ENCODE data around the gene SIRPA. TPM values are rescaled to one million over a fixed set of nuclear protein-coding genes. Genes with fewer than 3 reads are reported as not detected.

The SIRPA gene
- total RNA-seq, 2 donors from 2014 or later = 20.3 to 31.0 TPM

DNA sequence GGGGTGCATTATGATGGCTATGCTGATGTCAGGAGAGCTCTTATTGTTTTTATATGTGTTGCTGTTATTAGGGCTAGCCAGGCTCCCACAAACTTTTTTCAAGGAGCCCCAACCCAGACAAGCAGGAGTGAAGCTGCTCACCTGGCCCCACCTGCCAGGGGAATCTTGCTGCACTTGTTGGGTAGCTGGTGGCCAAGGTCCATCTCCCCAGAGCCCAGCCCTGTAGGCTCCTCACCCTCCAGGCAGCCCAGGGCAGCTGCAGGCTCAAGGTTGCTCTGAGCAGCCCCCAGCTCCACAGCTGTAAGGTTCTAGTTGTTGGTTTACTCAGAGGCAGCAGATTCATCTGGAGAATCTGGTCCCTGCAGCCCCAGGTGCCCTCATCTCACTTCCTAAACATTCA is 46.8 kb upstream of the SIRPA start:
- H3K27ac ChIP-seq = no peak overlapping the region
- no peak overlapping the region for H3K4me3 ChIP-seq
- DNase-seq (ENCODE audit: low spot score) = no peak
- H3K27me3 ChIP-seq (replicated peaks; ENCODE audit: insufficient read depth) = no peaks in the 10 kb centered on the region
- intact Hi-C loops (cut with DNase I) = no loop called here
- H3K4me1 ChIP-seq (replicated peaks) = no peaks in the 10 kb centered on the region
- TF ChIP-seq POLR2AphosphoS5 (IDR thresholded peaks at IDR 0.05) = no peak
- no peak for TF ChIP-seq POLR2A (IDR thresholded peaks at IDR 0.05)
- TF ChIP-seq, protein P1, sequence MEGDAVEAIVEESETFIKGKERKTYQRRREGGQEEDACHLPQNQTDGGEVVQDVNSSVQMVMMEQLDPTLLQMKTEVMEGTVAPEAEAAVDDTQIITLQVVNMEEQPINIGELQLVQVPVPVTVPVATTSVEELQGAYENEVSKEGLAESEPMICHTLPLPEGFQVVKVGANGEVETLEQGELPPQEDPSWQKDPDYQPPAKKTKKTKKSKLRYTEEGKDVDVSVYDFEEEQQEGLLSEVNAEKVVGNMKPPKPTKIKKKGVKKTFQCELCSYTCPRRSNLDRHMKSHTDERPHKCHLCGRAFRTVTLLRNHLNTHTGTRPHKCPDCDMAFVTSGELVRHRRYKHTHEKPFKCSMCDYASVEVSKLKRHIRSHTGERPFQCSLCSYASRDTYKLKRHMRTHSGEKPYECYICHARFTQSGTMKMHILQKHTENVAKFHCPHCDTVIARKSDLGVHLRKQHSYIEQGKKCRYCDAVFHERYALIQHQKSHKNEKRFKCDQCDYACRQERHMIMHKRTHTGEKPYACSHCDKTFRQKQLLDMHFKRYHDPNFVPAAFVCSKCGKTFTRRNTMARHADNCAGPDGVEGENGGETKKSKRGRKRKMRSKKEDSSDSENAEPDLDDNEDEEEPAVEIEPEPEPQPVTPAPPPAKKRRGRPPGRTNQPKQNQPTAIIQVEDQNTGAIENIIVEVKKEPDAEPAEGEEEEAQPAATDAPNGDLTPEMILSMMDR (IDR thresholded peaks at IDR 0.05) = no peak
- no peaks in the 10 kb centered on the region for H3K9me3 ChIP-seq
- no peaks in the 10 kb centered on the region for H3K36me3 ChIP-seq

DNA sequence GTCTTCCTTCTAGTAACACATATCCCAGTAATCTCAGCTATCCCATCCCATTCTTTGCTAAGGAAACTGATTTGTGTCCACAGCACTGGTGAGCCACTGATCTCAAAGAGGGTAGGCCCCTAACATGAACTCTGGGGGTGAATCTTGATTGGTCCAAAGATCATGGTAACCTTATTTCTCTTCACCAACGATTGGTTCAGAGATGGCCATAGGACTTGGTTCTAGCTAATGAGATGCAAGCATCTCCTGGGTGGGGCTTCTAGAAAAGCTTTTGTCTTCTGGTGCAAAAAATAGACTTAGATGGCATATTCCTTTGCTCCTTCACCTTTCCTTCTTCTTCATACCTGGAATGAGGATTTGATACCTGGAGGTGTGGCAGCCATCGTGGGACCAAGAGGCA is 43.8 kb upstream of the SIRPA start:
- Histone ChIP-seq H3K27me3 (replicated peaks; ENCODE audit: insufficient read depth) (no peaks in the 10 kb centered on the region), H3K36me3 (no peaks in the 10 kb centered on the region), H3K9me3 (no peaks in the 10 kb centered on the region), H3K4me3 (no peak overlapping the region), H3K27ac (no peak overlapping the region), H3K4me1 (replicated peaks) (no peaks in the 10 kb centered on the region)
- DNase-seq (ENCODE audit: low spot score) = no peak
- intact Hi-C loops (cut with DNase I) = no loop called here
- TF ChIP-seq POLR2A (IDR thresholded peaks at IDR 0.05) (no peak), POLR2AphosphoS5 (IDR thresholded peaks at IDR 0.05) (no peak)
- TF ChIP-seq, protein P1 (IDR thresholded peaks at IDR 0.05) = no peak
- WGBS = 91% methylated on average over 2 of the region's 2 CpGs

DNA sequence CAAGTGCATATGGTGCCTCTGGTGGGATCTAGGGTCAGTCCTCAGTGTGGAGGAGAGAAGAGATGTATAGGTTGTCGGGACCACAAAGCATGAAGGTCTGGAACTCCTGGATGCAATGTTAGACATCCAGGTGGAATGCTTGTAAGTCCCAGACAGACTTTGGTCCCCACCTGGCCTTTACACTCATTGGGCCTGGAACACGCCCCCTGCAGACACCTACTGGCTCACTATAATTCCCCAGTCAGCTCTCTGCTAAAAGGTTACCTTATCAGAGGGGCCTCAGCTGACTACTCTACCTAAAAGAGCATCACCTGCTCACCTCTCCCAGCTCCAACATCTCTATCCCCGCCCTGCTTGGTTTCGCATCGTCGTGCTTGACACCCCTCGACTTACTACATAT is 41.7 kb upstream of the SIRPA start:
- TF ChIP-seq, protein P1 (IDR thresholded peaks at IDR 0.05) = no peak
- TF ChIP-seq POLR2AphosphoS5 (IDR thresholded peaks at IDR 0.05) (no peak), POLR2A (IDR thresholded peaks at IDR 0.05) (no peak)
- Histone ChIP-seq H3K27ac (no peak overlapping the region), H3K9me3 (no peaks in the 10 kb centered on the region), H3K4me1 (replicated peaks) (no peaks in the 10 kb centered on the region), H3K4me3 (no peak overlapping the region), H3K27me3 (replicated peaks; ENCODE audit: insufficient read depth) (no peaks in the 10 kb centered on the region), H3K36me3 (no peaks in the 10 kb centered on the region)
- 87% methylated on average over 7 of the region's 7 CpGs for WGBS
- intact Hi-C loops (cut with DNase I) = no loop called here
- no peak for DNase-seq (ENCODE audit: low spot score)

GRCh38 chr20:1854246-1854645 is 41.0 kb upstream of the SIRPA start:
- DNase-seq (ENCODE audit: low spot score) = no peak
- no peak overlapping the region for H3K27ac ChIP-seq
- H3K27me3 ChIP-seq (replicated peaks; ENCODE audit: insufficient read depth) = no peaks in the 10 kb centered on the region
- no peaks in the 10 kb centered on the region for H3K36me3 ChIP-seq
- TF ChIP-seq, protein P1 (IDR thresholded peaks at IDR 0.05) = no peak
- TF ChIP-seq POLR2AphosphoS5 (IDR thresholded peaks at IDR 0.05) (no peak), POLR2A (IDR thresholded peaks at IDR 0.05) (no peak)
- no peaks in the 10 kb centered on the region for H3K9me3 ChIP-seq
- WGBS = 77% methylated on average over 5 of the region's 5 CpGs
- no peaks in the 10 kb centered on the region for H3K4me1 ChIP-seq (replicated peaks)
- no peak overlapping the region for H3K4me3 ChIP-seq
- intact Hi-C loops (cut with DNase I) = no loop called here

GRCh38 chr20:1855109-1855508 is 40.1 kb upstream of the SIRPA start:
- DNase-seq (ENCODE audit: low spot score) = no peak
- Histone ChIP-seq H3K36me3 (no peaks in the 10 kb centered on the region), H3K27me3 (replicated peaks; ENCODE audit: insufficient read depth) (no peaks in the 10 kb centered on the region), H3K27ac (no peak overlapping the region), H3K4me3 (no peak overlapping the region), H3K9me3 (no peaks in the 10 kb centered on the region), H3K4me1 (replicated peaks) (no peaks in the 10 kb centered on the region)
- TF ChIP-seq POLR2A (IDR thresholded peaks at IDR 0.05) (no peak), POLR2AphosphoS5 (IDR thresholded peaks at IDR 0.05) (no peak)
- TF ChIP-seq, protein P1 (IDR thresholded peaks at IDR 0.05) = no peak
- intact Hi-C loops (cut with DNase I) = no loop called here
- 64% methylated on average over 6 of the region's 6 CpGs for WGBS
